HCT116 (cell line): ENCODE measurements around the gene TMEM237.

Experiments used
- CBX3 ChIP-seq: IDR thresholded peaks from 2 replicates; pipeline ENCODE4 v1.6.1; 2012; ENCODE audit warnings: low read depth
- CEBPB ChIP-seq: IDR thresholded peaks from 2 replicates; pipeline ENCODE4 v1.6.1; 2012; ENCODE audit warnings: low read depth
- CTCF ChIP-seq, 3 experiments: fragments of 200-600 bp in 1 of 3; sonication (generic) in 1 of 3; IDR thresholded peaks in 2 of 3; conservative IDR thresholded peaks in 1 of 3; 2 replicates each; pipeline ENCODE4 v1.5.1; 2012 to 2017; ENCODE audit warnings: low read depth in 2 of 3, low read length in 2 of 3, antibody characterized with exemption in 1 of 3, borderline replicate concordance in 1 of 3, control low read depth in 1 of 3, mild to moderate bottlenecking in 1 of 3, mixed read lengths in 1 of 3, mixed run types in 1 of 3, moderate library complexity in 1 of 3; ENCODE audit not compliant: insufficient read depth in 1 of 3
- EGR1 ChIP-seq: IDR thresholded peaks from 2 replicates; pipeline ENCODE4 v1.6.1; 2012; ENCODE audit warnings: low read depth
- EZH2 ChIP-seq: fragments of 200-600 bp; sonication (generic); IDR thresholded peaks from 2 replicates; pipeline ENCODE4 v1.6.1; 2017; ENCODE audit warnings: antibody characterized with exemption, mixed run types
- FOSL1 ChIP-seq: IDR thresholded peaks from 2 replicates; pipeline ENCODE4 v1.6.1; 2012; ENCODE audit warnings: low read depth
- JUND ChIP-seq: IDR thresholded peaks from 2 replicates; pipeline ENCODE4 v1.6.1; 2012
- MAX ChIP-seq: IDR thresholded peaks from 2 replicates; pipeline ENCODE4 v1.6.1; 2012
- POLR2A ChIP-seq: IDR thresholded peaks from 2 replicates; pipeline ENCODE4 v1.7.0; 2011; ENCODE audit warnings: borderline replicate concordance; ENCODE audit not compliant: insufficient read depth, insufficient read length; ENCODE audit errors: extremely low read depth
- POLR2AphosphoS5 ChIP-seq: IDR thresholded peaks from 2 replicates; pipeline ENCODE4 v1.6.1; 2011; ENCODE audit warnings: mild to moderate bottlenecking, low read depth, low read length, moderate library complexity
- RAD21 ChIP-seq: IDR thresholded peaks from 2 replicates; pipeline ENCODE4 v1.6.1; 2012; ENCODE audit warnings: low read depth, mild to moderate bottlenecking
- SP1 ChIP-seq: IDR thresholded peaks from 2 replicates; pipeline ENCODE4 v1.6.1; 2012; ENCODE audit warnings: low read depth
- SRF ChIP-seq: IDR thresholded peaks from 2 replicates; pipeline ENCODE4 v1.6.1; 2012; ENCODE audit warnings: low read depth

GRCh38 chr2:201674794-201675193 lies 31.5 kb upstream of the TMEM237 start:
- TF ChIP-seq SP1: no peak
- TF ChIP-seq SRF: no peak
- no peak for TF ChIP-seq POLR2A
- TF ChIP-seq CTCF (IDR thresholded peaks at IDR 0.05 in 2 of 3, conservative IDR thresholded peaks at IDR 0.05 in 1 of 3; ENCODE audit: borderline replicate concordance in 1 of 3, insufficient read depth in 1 of 3, low read depth in 2 of 3, low read length in 2 of 3): no peak
- no peak for TF ChIP-seq CEBPB
- TF ChIP-seq EZH2: no peak
- TF ChIP-seq FOSL1: no peak
- no peak for TF ChIP-seq POLR2AphosphoS5
- TF ChIP-seq RAD21: no peak
- TF ChIP-seq CBX3: no peak
- no peak for TF ChIP-seq MAX
- no peak for TF ChIP-seq JUND
- no peak for TF ChIP-seq EGR1
